CD14-positive monocyte (primary cell): Measurements from ENCODE around the gene DYRK1A. TPM values are rescaled to one million over a fixed set of nuclear protein-coding genes. Genes with fewer than 3 reads are reported as not detected.

Experiments
- DNase-seq, 3 donors: peaks; one replicate each; pipeline ENCODE4 v3.0.0-alpha.2; 2011 to 2022
- H2AFZ ChIP-seq: 2 replicates; pipeline ENCODE4 v1.6.0; 2012; ENCODE audit warnings: mild to moderate bottlenecking, low read depth, low read length, inconsistent platforms; ENCODE audit not compliant: insufficient read depth, poor library complexity, severe bottlenecking
- H3K27ac ChIP-seq, 2 donors: 1 replicate in 1 of 2; 2 replicates in 1 of 2; pipeline ENCODE4 v1.5.1; 2012 to 2013; ENCODE audit warnings: low read length in 2 of 2, control low read depth in 1 of 2, inconsistent platforms in 1 of 2, low read depth in 1 of 2, mild to moderate bottlenecking in 1 of 2
- H3K27me3 ChIP-seq, 2 donors: one replicate each; pipeline versions ENCODE4 v1.6.0 to v1.6.1; 2011 to 2013; ENCODE audit warnings: low read length in 2 of 2; ENCODE audit not compliant: control insufficient read depth in 2 of 2, insufficient read depth in 2 of 2
- H3K36me3 ChIP-seq, 2 donors: replicated peaks in 1 of 2; 1 replicate in 1 of 2; 2 replicates in 1 of 2; pipeline versions ENCODE4 v1.5.1 to v1.6.1; 2012 to 2013; ENCODE audit warnings: low read length in 2 of 2, control low read depth in 1 of 2, inconsistent platforms in 1 of 2, mild to moderate bottlenecking in 1 of 2; ENCODE audit not compliant: insufficient read depth in 2 of 2, control insufficient read depth in 1 of 2
- H3K4me1 ChIP-seq, 2 donors: 1 replicate in 1 of 2; 2 replicates in 1 of 2; pipeline versions ENCODE4 v1.5.1 to v1.6.1; 2012 to 2013; ENCODE audit warnings: low read length in 2 of 2, control low read depth in 1 of 2, inconsistent platforms in 1 of 2, mild to moderate bottlenecking in 1 of 2, moderate library complexity in 1 of 2; ENCODE audit not compliant: insufficient read depth in 2 of 2, control insufficient read depth in 1 of 2
- H3K4me2 ChIP-seq: replicated peaks from 2 replicates; pipeline ENCODE3; 2012; ENCODE audit warnings: low read length, moderate library complexity, mild to moderate bottlenecking; ENCODE audit not compliant: poor library complexity, severe bottlenecking; ENCODE audit errors: extremely low read depth
- H3K4me3 ChIP-seq, 3 experiments: fragments of 200-600 bp in 1 of 3; sonication (generic) in 1 of 3; replicated peaks in 1 of 3; 1 replicate in 2 of 3; 2 replicates in 1 of 3; pipeline ENCODE4 v1.5.1; 2011 to 2013; ENCODE audit warnings: low read length in 3 of 3, mild to moderate bottlenecking in 3 of 3, control low read depth in 2 of 3, low read depth in 2 of 3, inconsistent platforms in 1 of 3, moderate library complexity in 1 of 3
- H3K79me2 ChIP-seq: 2 replicates; pipeline ENCODE4 v1.6.0; 2012; ENCODE audit warnings: mild to moderate bottlenecking, control low read depth, inconsistent platforms, low read length, moderate library complexity; ENCODE audit not compliant: insufficient read depth
- H3K9ac ChIP-seq: 2 replicates; pipeline ENCODE4 v1.6.0; 2017; ENCODE audit warnings: low read length, mild to moderate bottlenecking; ENCODE audit not compliant: insufficient read depth, poor library complexity, severe bottlenecking
- H3K9me3 ChIP-seq, 2 donors: replicated peaks in 1 of 2; 1 replicate in 1 of 2; 2 replicates in 1 of 2; pipeline versions ENCODE4 v1.5.1 to v1.6.1; 2012 to 2013; ENCODE audit warnings: low read length in 2 of 2, control low read depth in 1 of 2; ENCODE audit not compliant: control insufficient read depth in 1 of 2, insufficient read depth in 1 of 2
- H4K20me1 ChIP-seq: 2 replicates; pipeline ENCODE4 v1.6.0; 2012; ENCODE audit warnings: mild to moderate bottlenecking, low read length, control low read depth, moderate library complexity; ENCODE audit not compliant: insufficient read depth
- H3K27ac Mint-ChIP-seq, 7 donors: one replicate each; pipeline ENCODE4 v1.8.0; 2020; ENCODE audit warnings: mild to moderate bottlenecking in 7 of 7, mixed read lengths in 7 of 7, moderate library complexity in 6 of 7, inconsistent platforms in 2 of 7
- H3K27me3 Mint-ChIP-seq, 3 donors: one replicate each; pipeline ENCODE4 v1.8.0; 2021 to 2022; ENCODE audit warnings: low read depth in 3 of 3, mild to moderate bottlenecking in 3 of 3, mixed read lengths in 3 of 3, moderate library complexity in 3 of 3, inconsistent platforms in 1 of 3
- H3K36me3 Mint-ChIP-seq, 2 donors: one replicate each; pipeline ENCODE4 v1.8.0; 2020; ENCODE audit warnings: mixed read lengths in 2 of 2, inconsistent platforms in 1 of 2, mild to moderate bottlenecking in 1 of 2
- H3K4me1 Mint-ChIP-seq: one replicate; pipeline ENCODE4 v1.8.0; 2020; ENCODE audit warnings: mild to moderate bottlenecking, mixed read lengths
- H3K4me3 Mint-ChIP-seq, 2 donors: one replicate each; pipeline ENCODE4 v1.8.0; 2020; ENCODE audit warnings: mild to moderate bottlenecking in 2 of 2, mixed read lengths in 2 of 2, moderate library complexity in 1 of 2
- H3K9me3 Mint-ChIP-seq, 7 donors: one replicate each; pipeline ENCODE4 v1.8.0; 2020 to 2022; ENCODE audit warnings: mixed read lengths in 7 of 7, mild to moderate bottlenecking in 6 of 7, moderate library complexity in 6 of 7, inconsistent platforms in 2 of 7
- CTCF ChIP-seq: fragments of 200-600 bp; IDR thresholded peaks from one replicate; pipeline ENCODE4 v1.8.0; 2022; ENCODE audit warnings: antibody characterized with exemption, mild to moderate bottlenecking
- WGBS: methylation state at CpG from one replicate; pipeline ENCODE4 v1.1.5; 2013; ENCODE audit warnings: missing lambda C conversion rate; ENCODE audit not compliant: insufficient coverage; 5-methylcytosine and 5-hydroxymethylcytosine counted together
- intact Hi-C, 2 donors: fragments of 100-400 bp; cut with micrococcal nuclease; formaldehyde crosslinking; loops; one replicate each; pipeline versions ENCODE4 v1.15.0 to v1.15.1; 2023
- polyA plus RNA-seq, 3 donors: library from polyadenylated mRNA; depleted of rRNA in 1 of 3; unstranded in 2 of 3; stranded (reverse) in 1 of 3; fragments of 300-500 nt in 2 of 3; fragments of >200 nt in 1 of 3; fragmentation: Illumina TruSeq in 2 of 3; gene quantifications; 1 replicate in 2 of 3; 2 replicates in 1 of 3; pipeline ENCODE4 v1.2.3, GENCODE V29; 2012 to 2021

The DYRK1A gene
- polyA plus RNA-seq, 3 donors, result 1.8 to 53.5 (median 2.4) TPM

GRCh38 chr21:37546949-37547614, 180.5 kb downstream of the DYRK1A start:
- Mint-ChIP-seq H3K4me1 (peaks cover 16% of the 10 kb centered on the region), H3K27ac (no peak overlapping the region), H3K36me3 (no peaks in the 10 kb centered on the region), H3K9me3 (peaks cover 1 to 12% (median 8%) of the 10 kb centered on the region in 7 donors), H3K27me3 (peaks cover 24 to 28% (median 24%) of the 10 kb centered on the region in 3 donors), H3K4me3 (peak overlapping the region; percentile 37 to 70)
- H3K9ac ChIP-seq, result no peak overlapping the region
- peaks cover 4 to 18% of the 10 kb centered on the region in 2 donors for H3K27me3 ChIP-seq
- no peak overlapping the region for H3K27ac ChIP-seq
- no peaks in the 10 kb centered on the region for H3K9me3 ChIP-seq
- no peaks in the 10 kb centered on the region for H3K79me2 ChIP-seq
- peak overlapping the region; percentile 64 for H2AFZ ChIP-seq
- WGBS, result 4% methylated on average over 12 of the region's 23 CpGs
- H3K4me3 ChIP-seq, result peak overlapping the region in 1 of 3 experiments; percentile 1
- no peaks in the 10 kb centered on the region for H4K20me1 ChIP-seq
- H3K4me1 ChIP-seq, result peaks cover 9 to 10% of the 10 kb centered on the region in 2 donors
- no peak for TF ChIP-seq CTCF
- peak overlapping the region; percentile 7 for H3K4me2 ChIP-seq
- intact Hi-C loops, result no loop called here
- H3K36me3 ChIP-seq, result no peaks in the 10 kb centered on the region
- DNase-seq, result no peak

GRCh38 chr21:37547615-37548200, 181.1 kb downstream of the DYRK1A start:
- Histone ChIP-seq H3K79me2 (no peaks in the 10 kb centered on the region), H3K27me3 (peaks cover 4 to 18% of the 10 kb centered on the region in 2 donors), H3K9me3 (no peaks in the 10 kb centered on the region), H3K36me3 (no peaks in the 10 kb centered on the region), H3K27ac (no peak overlapping the region), H4K20me1 (no peaks in the 10 kb centered on the region), H3K4me3 (no peak overlapping the region), H3K4me2 (no peak overlapping the region), H2AFZ (no peak overlapping the region), H3K9ac (no peak overlapping the region), H3K4me1 (peaks cover 9 to 10% of the 10 kb centered on the region in 2 donors)
- TF ChIP-seq CTCF, result no peak
- Mint-ChIP-seq H3K27ac (no peak overlapping the region), H3K4me1 (peaks cover 16% of the 10 kb centered on the region), H3K4me3 (no peak overlapping the region), H3K27me3 (peaks cover 22 to 28% (median 24%) of the 10 kb centered on the region in 3 donors), H3K9me3 (peaks cover 0 to 8% (median 4%) of the 10 kb centered on the region in 7 donors), H3K36me3 (no peaks in the 10 kb centered on the region)
- no peak for DNase-seq
- WGBS, result 0% methylated on average over 1 of the region's 2 CpGs
- intact Hi-C loops, result no loop called here
